CD4-positive, alpha-beta T cell treated with Interleukin-17A for 4 hours (primary cell): ENCODE results near the gene KIAA0930.
A peak's percentile ranks its signal among the peaks of the same experiment; 100 is the strongest.

ENCODE experiments used
- DNase-seq: peaks from one replicate; pipeline ENCODE4 v3.0.0-alpha.2; 2020; ENCODE audit warnings: mixed read lengths

The KIAA0930 gene

GRCh38 chr22:45216133-45217003 lies 24.3 kb downstream of the KIAA0930 start:
- DNase-seq, result no peak

DNA sequence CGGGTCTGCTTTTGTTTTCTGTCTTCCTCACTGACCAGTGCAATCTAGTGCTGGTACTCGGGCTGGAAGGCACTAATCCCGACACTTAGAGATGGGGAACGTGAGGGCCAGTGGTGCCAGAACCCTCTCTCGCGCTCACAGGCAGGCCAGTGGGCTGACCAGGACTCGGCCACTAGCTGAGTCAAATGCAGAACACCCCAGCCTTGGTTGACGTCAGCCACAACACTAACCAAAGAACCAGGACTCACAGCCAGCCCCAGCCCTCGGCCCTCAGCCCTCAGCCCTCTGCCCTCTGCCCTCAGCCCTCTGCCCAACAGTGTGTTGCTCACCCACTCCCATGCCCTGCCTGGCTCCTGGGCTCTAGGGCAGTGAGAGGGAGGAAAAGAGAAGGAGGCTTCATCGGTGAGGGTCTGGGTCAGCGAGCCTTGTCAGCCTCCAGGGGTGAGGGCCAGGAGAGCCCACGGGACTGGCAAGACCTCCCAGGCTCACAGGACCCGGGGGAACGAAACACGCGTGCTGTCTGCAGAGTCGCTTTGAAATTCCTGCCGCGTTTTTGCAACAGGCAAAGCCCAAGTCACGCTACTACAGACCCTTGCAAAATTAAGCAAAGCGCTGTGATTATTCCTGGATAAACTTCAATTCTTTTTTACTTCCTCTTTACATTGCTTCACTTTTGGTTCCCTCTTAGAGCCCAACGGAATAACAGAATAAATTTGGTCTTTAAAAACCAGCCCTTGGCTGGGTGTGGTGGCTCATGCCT lies 27.5 kb downstream of the KIAA0930 start:
- no peak for DNase-seq

DNA sequence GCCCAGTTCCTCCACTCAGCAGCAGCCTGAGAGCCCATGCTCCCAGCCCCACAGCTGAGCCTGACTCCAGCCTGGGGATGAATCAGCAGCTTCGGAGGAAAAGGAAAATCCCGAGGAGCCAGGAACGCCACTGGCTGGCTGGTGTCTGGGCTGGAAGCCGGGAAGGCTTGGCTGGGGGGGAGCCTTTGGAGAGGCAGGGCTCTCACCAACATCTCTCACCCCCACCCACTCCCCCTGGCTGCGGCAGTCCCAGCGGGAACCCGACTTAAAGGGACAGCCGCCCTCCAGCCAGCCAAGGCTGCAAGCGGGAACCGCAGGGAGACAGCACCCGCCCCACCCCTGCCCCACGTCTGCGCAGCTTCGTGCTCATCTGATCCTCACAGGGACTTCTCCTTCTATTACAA lies 28.4 kb downstream of the KIAA0930 start:
- DNase-seq, result no peak

DNA sequence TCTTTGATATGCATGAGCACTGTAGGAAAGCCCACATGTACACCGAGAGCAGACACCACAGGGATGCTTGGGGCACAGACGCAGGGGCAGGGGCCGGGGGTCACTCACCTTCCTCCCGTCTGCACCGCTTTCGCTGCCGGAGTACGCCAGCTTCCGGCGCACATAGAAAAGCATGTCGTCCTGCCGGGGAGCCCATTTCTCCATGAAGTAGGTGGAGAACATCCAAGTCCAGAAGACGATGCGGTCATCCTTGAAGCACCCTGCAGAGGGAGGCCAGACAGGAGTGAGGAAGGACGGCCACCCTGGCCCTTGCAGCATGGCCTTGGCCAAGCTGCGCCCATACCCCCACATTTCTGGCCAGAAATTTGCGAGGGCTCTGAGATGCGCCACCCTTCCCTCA lies 28.8 kb downstream of the KIAA0930 start:
- DNase-seq, result no peak

DNA sequence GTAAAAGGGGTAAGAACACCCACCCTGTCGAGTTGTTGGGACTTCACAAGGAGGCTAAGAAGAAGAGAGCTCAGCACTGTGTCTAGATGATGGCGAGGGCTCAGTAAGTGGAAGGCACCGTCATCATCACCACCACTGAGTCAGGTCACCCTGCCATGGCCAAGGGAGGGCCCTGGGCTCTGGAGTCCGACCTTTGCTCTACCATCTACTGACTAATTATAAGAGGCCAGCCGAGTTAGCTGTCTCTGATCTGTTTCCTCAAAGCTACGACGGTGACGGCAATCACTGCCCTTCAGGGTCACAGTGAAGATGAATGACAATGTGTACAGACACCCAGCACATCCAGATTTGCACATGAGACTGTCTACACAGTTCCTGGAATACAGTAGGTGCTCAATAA lies 29.3 kb downstream of the KIAA0930 start:
- DNase-seq, result no peak

GRCh38 chr22:45210991-45211390 lies 29.7 kb downstream of the KIAA0930 start:
- no peak for DNase-seq

DNA sequence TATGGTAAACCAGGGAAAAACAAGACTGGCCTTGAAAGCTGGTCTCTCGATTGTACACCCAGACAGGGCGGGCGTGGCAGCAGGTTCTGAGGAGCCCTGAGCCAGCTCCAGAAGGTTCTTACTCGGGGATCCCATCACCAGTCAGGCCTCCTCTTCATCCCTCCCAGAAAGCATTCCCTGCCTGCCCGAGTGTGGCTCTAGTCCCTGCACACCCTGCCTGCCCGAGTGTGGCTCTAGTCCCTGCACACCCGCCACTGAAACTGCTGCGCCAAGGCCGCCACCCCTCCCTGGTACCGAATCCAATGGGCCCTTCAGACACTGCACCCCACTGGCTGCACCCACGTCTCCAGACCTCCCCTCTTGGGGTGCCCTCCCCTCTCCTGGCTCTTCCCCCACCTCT lies 30.1 kb downstream of the KIAA0930 start:
- DNase-seq, result no peak

DNA sequence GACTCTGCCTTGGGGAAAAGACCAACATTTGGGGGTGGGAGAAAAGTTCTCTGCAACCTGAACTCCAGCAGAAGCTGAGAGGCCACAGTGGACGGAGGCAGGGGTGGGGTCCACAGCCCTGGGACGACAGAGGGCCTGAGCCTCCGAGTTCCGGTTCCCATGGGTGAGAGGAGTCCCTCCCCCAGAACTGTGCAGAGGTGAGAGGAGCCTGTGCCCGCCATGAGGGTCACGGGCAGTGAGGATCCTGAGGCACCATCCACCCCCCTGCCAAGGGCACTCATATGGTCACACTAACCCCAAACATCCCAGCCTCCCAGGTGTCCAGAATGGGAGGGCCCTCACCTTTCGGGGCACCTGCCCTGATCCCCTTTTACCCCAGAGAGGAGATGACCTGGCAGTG lies 30.5 kb downstream of the KIAA0930 start:
- DNase-seq, result no peak

DNA sequence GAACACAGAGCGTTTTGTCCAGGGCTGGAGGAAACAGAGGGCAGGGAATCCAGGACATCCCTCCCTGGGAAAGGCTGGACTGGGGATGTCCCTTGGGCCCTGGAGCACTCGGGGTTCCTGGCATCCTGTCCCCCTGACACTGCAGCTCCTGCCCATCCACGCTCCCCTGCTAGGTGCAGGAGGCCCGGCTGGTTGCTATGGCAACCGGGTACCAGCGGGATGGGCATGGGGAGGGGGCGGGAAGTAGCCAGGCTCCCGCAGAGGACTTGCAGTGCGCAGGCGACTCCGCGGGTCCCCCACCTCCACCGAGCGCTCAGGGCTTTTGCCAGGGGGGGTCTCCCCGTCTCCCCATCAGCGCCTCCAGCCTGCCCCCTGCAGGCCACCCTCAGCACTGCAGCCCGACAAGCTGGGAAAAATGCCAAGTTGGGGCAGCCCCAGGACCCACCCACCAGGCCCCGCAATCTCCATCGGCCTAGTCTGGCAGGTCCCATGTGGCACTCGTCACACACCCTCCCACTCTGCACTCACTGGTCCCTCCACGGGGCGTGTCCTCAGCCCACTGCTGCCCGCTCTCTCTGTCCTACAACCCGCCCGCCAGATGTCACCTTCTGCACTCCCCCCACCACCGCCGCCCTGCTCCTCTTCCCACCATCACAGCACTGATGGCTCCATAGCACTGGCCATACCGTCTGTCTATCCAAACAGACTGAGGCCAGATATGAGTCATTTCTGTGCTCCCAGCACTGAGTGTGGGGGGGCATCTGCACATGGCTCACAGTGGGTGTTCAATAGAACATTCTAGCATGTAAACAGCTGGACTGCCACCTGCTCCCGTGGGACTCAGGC lies 31.5 kb downstream of the KIAA0930 start:
- DNase-seq, result peak; percentile 42

DNA sequence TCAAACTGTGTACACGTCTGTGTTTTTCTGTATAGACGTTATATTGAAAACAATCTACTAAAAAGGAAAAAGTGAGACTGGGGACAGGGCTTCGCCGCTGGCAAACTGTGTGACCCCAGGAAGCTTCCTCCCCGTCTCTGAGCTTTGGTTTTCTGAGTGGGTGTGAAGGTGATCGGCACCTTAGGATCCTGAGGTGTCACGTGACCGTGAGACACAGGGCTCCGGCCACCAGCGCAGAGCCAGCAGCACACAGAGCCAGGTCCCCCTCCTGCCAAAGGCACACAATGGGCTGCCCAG lies 32.0 kb downstream of the KIAA0930 start:
- no peak for DNase-seq

- no peak for DNase-seq
Observed at GRCh38 chr22:45207981-45208664, 32.6 kb downstream of the KIAA0930 start.

DNA sequence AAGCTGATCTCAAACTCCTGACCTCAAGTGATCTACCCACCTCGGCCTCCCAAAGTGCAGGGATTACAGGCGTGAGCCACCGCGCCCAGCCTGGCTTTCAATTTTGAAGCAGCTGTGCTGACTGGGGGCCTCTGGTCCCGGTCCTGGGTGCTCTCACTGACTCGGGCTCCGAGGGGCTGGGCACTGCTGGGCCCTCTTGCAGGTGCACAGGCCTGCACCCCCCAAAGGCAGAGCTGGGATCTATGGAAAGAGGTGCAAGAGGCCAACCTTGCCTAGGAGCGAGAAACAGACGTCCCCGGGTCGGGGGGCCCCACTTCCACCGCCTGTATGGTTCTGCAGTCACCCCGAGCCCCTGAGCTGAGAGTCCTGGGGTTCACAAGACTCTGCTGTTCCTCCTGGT lies 33.2 kb downstream of the KIAA0930 start:
- DNase-seq, result no peak

DNA sequence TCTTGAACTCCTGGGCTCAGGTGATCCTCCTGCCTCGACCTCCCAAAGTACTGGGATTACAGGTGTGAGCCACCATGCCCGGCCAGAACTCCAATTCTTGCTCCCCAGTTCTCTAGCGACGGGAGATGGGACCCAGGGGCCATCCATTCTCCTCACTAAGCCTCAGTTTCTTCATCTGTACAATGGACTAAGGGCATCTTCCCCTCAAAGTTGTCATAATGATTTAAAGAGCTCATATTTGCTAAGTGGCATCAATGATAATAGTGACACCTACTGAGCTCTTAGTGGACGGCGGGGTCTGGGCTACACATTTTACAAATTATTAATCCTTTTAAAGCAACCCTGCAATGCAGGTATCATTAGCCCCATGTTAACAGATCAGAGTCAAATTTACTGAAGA lies 34.5 kb downstream of the KIAA0930 start:
- DNase-seq, result no peak

- no peak for DNase-seq
Observed at GRCh38 chr22:45205276-45205925, 35.3 kb downstream of the KIAA0930 start.

- no peak for DNase-seq
Observed at GRCh38 chr22:45204819-45205218, 35.9 kb downstream of the KIAA0930 start.

DNA sequence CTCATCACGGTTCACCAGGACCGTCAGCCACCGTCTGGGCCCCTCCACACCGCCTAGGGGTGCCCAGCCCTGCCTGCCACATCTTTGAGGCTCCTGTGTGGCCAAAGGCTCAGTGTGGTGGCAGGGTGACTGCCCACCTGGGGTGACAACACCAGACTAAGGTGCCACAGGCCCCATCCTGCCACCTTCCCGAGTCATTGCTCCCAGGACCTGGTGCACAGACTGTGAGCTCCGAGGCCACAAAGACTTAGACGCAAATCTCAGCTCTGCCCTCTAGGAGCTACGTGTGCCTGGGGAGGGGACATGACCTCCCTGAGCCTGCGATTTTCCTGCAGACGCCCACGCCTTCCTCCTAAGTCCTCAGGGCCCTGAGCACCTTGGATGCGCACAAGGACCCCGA lies 36.5 kb downstream of the KIAA0930 start:
- DNase-seq, result no peak

DNA sequence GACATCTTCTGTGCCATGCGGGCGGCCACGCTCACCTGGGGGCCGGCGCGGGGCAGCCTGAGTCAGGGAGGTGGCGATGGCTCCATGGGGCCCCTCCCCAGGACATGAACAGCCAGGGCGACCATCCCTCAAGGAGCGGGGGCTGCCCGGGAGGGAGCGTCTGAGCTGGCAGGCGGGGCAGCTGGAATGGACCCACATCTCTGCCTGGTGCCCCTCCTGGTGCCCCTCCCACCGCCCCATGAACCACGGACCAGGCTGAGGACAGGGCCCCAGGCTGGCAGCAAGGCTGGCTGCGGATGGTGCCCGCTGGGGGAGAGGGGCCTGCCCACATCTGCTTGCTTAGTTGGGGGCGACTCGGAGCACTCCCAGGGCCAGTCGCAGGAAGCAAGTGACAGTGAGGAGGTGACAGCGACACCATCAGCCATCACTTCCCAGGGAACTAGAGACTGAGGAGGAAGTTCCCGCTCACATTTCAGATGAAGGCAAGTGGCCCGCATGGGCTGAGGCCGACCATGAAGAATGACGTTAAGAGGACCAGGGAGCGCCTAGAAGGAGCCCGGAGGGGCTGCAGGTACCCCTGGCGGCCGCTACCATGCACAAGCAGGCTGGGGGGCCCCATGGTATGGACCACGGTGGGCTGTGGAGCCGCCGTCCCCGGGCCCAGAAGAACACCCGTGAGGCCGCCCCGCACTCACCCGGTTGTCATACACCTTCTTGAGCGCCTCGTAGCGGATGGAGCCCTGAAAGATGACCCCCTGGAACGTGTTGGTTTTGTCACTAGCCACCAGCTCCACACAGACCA lies 37.3 kb downstream of the KIAA0930 start:
- no peak for DNase-seq

- DNase-seq, result no peak
Observed at GRCh38 chr22:45202333-45203149, 38.2 kb downstream of the KIAA0930 start.

GRCh38 chr22:45201678-45202332 lies 38.9 kb downstream of the KIAA0930 start:
- no peak for DNase-seq
